HG02571 (cell line): ENCODE results near the gene CAMK4.
"Not testable (repeated sequence)": the region's sequence is repeated elsewhere in the genome, so short reads cannot be mapped to it uniquely, and the experiment has no call there.

Experiments used
- ATAC-seq: cut with Tn5 transposase; IDR thresholded peaks from one replicate; pipeline ENCODE4 v1.9.1; 2021; ENCODE audit warnings: mild to moderate bottlenecking, moderate library complexity; ENCODE audit not compliant: unreplicated experiment

Gene CAMK4

DNA sequence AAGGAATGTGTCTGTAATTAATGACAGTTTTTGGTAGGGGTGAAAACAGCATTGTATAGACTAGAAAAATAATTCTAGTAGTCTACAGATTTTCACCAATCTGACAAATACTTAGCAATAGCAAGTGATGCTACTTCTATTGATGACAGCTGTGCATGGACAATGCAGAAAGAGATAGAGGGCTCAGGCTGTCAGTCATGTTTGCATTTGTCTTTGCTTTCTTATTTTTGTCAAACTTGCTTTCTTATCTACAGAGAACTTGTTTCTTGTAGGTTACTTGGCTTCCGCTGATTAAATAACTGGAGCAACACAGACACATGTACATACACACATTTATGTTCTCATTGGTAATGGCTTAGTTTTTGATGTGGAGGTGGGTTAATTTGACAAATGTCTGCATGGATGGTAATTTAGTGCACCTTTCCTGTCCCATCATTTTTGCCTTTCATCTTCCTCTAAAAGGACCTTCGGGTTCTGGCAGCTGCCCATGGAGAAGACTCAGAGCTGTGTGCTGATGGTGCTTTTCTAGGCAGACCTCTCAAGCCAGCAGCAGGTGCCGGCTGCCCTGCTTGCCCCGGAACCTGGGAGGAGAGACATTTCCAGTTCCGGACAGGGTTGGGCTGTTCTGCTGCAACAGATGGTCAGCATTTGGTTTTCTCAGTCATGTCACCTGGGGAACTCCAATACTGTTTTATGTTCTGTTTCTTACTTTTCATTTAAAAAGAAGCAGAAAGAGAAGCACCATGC lies 28.8 kb downstream of the CAMK4 start:
- peak; percentile 74 for ATAC-seq

DNA sequence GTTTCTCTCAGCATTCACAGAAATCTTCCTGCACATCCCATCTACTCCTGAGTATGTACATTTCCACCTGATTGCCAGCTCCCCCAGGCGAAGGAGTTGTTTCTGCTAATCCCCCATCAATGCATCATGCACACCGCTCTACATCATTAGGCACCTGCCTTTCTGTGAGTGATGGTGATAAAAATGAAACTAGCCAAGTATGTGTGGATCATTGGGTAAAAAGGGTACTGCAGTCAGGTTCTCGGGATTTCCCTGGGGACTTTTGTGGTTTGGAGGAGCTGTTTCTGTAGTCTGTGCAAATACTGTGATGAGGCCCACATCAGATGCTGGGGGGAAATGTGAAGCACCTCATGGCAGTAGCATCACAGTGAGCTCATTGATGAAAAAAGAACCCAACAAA lies 30.4 kb downstream of the CAMK4 start:
- ATAC-seq: peak; percentile 67

DNA sequence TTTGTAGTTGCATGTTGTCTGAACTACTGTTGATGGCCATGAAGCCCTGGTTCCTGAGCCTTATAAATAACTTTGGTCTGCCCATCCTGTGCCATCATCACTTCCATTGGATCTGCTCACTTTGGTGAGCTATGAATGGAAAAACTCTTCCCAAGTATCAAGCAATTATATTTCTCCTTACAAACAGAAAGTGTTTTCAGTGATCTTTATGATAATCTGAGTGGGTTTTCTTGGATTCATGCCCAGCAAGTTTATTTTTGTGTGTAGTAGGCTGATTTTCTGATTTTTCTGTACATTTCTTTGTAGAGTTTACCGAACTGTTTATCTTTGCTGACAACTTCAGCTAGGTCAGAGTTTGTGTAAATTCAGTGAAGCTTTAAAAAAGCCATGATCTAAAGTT lies 31.0 kb downstream of the CAMK4 start:
- no peak for ATAC-seq

DNA sequence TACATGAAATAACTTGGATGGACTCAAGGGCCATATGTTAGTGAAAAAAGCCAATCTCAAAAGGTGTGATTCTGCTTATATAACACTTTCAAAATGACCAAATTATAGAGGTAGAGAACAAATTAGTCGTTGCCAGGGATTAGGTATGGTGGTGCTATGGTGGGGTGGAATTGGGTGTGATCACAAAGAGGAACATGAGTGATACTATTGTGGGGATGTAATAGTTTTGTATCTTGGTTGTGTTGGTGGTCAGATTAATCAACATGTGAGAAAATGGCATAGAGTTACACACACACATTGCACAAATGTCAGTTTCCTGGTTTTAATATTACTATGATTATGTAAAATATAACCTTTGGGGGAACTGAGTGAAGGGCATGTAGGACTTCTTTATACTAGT lies 31.9 kb downstream of the CAMK4 start:
- no peak for ATAC-seq

DNA sequence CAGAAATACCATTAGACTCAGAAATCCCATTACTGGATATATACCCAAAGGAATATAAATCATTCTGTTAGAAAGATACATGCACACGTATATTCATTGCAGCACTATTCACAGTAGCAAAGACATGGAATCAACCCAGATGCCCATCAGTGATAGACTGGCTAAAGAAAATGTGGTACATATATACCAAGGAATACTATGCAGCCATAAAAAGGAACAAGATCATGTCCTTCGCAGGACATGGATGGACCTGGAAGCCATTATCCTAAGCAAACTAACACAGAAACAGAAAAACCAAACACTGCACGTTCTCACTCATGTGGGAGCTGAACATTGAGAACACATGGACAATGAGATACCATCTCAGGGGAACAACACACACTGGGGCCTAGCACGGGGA lies 33.4 kb downstream of the CAMK4 start:
- not testable (repeated sequence) for ATAC-seq

DNA sequence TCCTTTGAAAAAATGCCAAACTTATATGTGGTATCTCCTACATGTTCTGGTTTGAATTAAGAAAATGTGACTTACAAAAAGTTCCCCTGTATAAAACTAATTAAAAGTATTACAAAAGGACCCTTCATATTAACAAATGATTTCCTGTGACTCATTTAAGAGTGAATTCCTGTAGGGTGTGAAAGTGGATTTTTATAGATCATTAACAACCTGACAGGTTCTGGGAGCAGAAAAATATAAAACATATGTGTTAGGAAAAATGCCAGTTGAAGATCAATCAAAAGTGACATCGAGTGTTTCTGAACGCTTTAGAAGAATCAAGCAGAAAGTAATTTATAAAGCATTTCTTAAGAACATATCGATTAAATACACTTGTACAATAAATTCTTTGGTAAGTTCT lies 35.5 kb downstream of the CAMK4 start:
- no peak for ATAC-seq

DNA sequence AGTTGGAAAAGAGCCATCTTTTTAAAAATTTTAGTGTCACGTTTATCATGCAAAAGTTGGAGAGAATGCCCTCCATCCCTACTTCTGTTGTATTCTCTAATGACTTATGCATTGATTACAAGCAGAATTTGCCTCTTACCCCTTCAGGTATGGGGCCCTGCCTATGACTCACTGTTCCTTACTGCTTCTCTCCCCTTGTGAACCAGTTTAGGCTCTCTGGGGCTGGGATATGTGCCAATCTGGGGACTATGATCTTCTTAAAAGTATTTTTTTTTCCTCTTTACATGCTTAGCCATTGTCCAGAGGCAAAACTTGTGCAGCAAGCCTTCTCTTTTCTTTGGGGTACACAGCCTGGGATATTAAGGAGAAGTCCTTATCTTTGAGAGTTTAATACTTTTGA lies 37.4 kb downstream of the CAMK4 start:
- no peak for ATAC-seq

DNA sequence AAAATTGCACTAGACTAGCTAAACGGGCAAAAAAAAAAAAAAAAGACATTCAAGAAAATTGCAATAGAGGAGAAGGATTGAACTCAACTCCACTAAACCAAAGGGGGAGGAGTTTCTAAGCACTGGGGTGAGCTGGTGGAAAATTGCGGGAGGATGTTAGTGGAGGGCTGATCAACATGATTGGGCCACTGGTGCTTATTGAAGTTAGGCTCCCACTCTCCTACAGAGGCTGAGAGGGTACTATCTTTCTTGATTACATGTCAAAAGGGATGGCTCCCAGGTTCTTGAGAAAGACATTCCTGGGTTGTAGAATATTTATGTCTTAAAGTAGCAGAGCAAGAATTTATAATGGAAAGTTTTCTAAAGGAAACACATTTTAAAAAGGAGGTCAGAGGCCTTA lies 38.0 kb downstream of the CAMK4 start:
- no peak for ATAC-seq

DNA sequence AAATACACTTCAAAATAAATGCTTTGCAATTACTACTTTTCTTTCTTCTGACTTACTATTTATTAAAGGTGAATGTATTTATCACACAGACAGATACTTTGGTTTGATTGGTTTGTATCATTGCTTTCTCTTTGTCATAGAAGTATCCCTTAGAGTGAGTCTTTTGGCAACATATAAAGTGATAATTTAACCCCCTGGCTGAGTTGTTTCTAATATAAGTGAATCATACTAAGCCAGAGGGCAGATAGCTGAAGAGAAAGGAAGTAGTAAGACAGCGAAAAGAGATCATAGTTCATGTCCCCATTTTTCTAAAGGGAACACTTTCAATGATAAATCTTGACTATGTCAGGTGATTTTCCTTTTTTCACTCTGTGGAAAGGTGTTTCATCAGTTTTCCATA lies 38.6 kb downstream of the CAMK4 start:
- no peak for ATAC-seq

DNA sequence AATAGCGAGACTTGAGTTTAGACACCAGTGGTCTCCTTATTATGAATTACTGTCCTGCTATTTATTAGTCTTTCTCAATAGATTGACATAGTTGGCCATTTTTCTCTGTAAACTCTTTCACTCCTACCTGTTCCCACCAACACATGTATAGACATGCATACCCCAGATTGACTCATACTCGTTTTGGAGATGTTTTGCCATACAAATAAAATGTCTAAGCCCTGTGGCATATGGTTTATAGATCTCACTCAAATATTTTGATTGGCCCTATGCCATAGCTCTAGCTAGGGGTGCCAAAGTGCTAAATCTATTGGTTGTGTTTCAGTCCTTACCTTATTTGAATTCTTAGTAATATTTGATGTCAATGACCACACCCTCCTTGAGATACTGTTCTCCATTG lies 42.3 kb downstream of the CAMK4 start:
- ATAC-seq: no peak

DNA sequence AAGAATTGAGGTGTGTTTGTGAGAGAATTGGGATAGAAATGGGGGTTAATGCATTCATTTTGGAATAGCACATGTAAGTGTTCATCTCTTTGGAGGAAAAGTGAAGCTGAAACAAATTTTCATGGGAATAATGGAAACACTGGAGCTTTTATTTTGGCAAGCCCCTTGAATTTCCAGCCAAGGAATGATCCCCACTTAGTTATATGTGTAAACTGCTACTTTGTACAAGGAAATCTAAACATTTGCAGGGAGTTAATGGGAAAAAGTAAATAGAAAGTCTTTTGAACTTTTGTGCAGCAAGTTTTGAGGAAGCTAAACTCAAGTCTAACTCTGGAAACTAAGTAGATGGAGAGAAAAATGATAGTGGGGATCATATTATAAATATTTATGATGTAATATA lies 44.1 kb downstream of the CAMK4 start:
- no peak for ATAC-seq

DNA sequence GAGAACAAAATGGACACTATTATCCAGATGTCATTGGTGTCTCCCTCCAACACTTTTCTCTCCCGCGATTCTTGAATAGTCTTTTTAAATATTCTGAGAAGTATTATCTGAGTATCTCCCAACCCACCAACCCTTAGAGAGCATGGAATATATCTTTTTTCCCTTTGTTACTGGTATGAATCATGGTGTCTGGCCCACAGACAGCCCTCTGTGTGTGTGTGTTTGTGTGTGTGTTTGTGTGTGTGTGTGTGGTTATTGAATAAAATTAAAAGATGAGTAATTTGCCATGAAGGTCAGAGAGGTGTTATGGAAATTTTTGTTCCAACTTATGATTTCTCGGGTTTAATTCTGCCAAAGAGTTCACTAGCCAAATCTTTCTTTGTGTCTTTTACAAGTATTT lies 47.7 kb downstream of the CAMK4 start:
- ATAC-seq: no peak

DNA sequence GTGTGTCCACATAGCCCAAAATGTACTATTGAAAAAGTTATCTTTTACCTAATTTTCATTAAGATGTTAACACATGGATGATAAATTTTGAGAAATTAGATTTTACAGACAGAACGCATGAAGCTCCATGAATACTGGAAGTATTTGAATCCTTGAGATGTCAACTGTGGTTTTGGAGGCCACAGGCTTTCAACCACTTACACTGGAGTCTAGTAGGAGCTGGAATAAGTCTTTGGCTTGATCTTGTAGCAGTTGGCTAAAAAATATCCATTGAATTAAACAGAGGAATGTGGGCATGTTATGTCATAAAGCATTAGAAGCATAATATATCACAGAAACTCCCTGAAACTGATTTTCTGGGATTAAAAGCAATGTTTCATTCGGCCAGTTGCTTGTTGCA lies 52.9 kb downstream of the CAMK4 start:
- ATAC-seq: no peak

DNA sequence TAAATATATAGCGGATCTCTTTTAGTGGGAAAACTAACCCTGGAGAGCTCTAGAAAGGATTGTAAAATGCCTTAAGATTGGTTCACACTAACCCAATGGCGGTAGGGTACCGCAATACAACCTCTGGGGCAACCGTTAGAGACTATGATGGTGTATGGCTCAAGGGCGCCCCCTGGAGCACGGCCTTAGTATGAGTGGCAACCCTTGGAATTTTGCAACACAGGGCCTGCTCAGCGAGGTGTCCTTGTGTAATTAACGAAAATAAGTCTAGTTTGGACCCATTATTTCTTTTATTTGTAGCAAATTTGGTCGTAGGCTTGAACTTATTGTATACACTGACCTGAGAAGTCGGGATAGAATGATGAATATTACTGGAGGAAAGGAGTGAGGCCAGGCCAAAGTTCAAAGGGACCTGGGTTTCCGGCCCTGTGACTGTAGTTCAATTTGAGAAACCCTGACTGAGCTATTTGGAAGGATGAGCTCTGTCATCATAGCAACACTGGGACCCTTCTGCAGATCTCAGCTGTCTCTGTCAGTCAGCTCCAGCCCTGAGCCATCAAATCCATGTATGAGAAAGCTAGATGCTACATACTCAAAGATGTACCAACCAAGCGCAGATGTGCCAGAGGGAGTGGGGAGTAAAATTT lies 54.8 kb downstream of the CAMK4 start:
- ATAC-seq: no peak

DNA sequence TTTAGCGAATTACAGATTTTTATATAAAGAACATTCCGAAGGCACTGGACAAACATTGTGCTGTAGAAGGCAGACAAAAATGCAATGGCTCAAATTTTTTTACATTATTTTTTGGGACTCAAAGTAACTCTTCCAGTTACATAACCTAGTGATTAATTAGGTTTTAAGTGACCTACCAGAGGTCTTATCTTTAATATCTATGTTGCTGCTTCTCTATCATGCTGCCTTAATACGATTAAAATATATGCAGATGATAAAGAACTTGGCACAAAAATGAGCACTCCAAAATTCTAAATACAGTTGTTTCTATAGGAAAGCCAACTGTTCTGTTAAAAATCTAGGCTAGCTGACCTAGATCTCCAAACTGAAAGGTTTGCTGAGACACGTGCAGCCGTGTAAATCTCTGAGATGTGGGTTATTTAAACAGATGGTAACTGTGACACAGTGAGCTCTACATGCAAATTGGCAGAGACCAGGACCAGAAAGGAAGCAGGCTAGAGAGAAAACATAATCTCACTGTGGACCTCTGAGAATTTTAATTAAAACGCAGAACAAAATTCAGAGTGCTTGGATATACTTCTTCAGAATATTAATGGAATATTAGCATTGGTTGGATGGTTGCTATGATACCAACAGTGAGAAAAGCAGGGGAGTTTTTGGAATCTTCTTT lies 56.2 kb downstream of the CAMK4 start:
- peak; percentile 64 for ATAC-seq

DNA sequence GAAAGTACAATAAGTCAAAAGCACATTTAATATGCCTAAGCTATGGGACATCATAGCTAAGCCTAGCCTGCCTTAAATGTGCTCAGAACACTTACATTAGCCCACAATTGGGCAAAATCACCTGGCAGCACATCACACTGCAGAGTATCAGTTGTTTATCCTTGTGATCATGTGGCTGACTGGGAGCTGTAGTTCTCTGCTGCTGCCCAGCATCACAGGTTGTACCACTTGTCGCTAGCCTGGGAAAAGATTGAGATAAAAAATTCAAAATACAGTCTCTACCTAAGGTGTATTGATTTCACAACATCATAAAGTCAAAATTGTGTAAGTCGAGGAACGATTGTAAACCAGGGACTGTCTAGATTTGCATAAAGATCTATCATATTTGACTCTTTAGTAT lies 58.6 kb downstream of the CAMK4 start:
- ATAC-seq: no peak

DNA sequence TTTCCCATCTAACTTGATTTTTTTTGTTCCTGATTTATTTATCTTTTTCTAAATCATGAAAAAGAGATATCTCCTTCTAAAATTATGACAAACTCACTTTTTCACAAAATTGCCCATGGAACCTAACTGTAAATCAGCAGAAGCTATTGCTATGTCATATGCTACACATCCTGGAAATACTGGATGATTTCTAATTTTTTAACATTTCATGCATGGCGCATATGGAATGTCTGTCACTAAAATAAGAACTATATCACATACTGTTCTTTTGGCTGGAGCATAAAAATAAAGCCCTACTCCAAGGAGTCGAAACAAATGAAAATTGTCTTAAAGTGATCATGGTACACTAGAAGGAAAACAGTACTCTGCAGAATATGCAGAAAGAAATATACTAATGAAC lies 60.6 kb downstream of the CAMK4 start:
- ATAC-seq: no peak

DNA sequence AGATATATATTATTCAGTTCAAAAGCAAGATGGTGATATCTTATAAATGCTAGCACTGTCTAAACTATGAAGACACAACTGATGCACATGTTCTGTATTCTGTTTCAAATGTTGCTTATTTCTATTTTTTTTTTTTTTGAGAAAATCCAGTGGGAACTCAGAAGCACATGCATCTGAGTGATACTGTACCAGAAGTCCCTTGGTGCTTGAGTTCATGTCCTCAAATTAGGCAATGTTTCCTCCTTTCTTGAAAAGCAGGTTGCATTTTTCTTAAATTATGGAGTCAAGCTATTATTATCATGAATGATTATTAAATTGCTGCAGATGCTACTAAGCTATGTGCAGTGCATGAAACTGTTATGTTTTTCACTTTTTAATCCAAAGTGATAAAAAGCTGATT lies 70.4 kb downstream of the CAMK4 start:
- no peak for ATAC-seq

DNA sequence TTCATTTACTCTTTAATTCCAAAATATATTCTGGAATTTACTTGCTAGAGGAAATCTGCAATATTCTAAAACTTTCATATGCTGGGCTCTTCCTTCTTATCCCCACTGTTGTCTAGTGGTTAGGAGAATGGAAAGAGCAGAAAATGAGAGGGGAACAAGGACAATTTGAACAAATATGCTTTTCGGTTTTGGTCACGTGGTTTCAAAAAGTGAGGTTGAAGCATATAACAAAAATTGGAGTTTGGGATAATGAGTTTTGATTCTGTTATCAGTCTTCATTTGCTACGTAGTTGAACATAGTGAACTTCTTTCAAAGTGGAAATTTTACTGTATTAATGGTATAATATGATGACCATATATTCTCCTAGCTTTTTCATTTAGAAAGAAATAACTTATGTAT lies 71.5 kb downstream of the CAMK4 start:
- no peak for ATAC-seq

DNA sequence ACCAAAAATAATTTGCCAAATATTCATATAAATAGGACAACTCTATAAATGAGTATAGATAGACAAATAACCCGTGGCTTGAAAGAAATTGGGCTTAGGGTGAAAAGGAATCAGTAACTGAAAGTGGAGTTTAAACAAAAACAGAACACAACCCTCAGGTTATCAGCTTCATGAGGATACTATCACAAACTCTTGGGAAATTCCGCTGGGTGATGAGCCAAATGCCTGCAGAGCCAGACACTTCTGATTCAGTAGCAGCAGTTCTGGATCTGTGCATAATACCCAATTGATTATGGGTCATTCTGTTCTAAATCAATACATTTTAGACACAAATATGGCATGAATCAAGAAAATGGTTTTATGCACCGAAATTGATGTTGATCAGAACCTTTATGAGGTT lies 72.4 kb downstream of the CAMK4 start:
- no peak for ATAC-seq

DNA sequence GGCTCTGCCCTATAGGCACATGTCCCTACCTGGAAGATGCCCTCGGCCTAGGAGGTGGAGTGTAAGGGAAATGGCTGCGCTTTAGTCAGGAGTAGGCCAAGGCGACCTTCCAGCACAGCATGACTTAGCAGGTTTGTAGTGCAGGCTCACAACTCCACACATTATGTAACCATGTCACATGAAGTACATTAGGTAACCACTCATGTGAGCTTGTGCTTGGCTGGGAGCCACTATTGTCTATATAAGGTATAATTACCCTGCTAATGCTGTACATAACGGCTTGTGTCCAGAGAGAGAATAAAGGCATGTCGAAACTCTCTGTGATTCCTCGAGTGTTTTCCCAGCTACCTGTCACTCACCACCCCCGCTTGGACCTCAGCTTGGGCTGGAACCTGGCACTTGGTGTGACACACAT lies 74.9 kb downstream of the CAMK4 start:
- no peak for ATAC-seq

DNA sequence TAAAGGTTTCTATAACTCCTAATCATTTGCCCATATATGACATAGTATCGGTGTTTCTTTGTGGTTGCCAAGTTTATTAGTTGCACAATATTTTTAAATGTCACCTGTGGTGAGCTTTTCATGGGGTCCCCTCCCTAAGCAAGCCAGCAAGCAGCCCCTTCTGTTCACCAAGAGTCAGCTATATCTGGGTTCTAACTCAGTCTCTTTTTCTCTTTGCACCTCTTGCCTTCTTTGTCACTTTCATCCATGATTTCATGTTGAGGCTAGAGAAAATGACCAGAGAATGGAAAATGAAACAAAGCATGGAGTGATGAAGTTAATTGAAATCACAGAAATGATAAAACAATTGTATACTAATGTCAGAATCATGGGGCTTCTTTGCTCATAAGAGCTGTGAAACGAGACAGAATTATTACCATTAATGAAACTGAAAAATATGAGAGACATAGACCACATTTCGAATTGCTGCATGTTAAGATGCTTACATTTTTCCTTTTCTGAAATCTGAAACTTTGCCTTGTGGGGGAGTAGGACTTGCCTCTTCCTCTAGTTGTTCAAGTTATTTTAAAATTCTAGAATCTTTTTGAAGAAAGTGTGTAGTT lies 75.7 kb downstream of the CAMK4 start:
- ATAC-seq: no peak
